Thyroid gland (tissue), 4 donors: ENCODE measurements around the gene CFC1B.
"Not testable (repeated sequence)": the region's sequence is repeated elsewhere in the genome, so short reads cannot be mapped to it uniquely, and the experiment has no call there.

Source experiments
- POLR2A ChIP-seq, 2 donors: fragments of 450-650 bp; IDR thresholded peaks; one replicate each; pipeline ENCODE4 v1.6.1; 2017; ENCODE audit warnings: antibody characterized with exemption in 2 of 2, mild to moderate bottlenecking in 2 of 2, moderate library complexity in 1 of 2
- TF ChIP-seq, protein P1 (sequence below), 6 experiments: fragments of 200-600 bp in 3 of 6; fragments of 450-650 bp in 3 of 6; sonication (generic) in 3 of 6; IDR thresholded peaks; one replicate each; pipeline ENCODE4 v1.5.1; 2016 to 2019; ENCODE audit warnings: antibody characterized with exemption in 6 of 6, mild to moderate bottlenecking in 2 of 6, inconsistent platforms in 1 of 6, moderate library complexity in 1 of 6

DNA sequence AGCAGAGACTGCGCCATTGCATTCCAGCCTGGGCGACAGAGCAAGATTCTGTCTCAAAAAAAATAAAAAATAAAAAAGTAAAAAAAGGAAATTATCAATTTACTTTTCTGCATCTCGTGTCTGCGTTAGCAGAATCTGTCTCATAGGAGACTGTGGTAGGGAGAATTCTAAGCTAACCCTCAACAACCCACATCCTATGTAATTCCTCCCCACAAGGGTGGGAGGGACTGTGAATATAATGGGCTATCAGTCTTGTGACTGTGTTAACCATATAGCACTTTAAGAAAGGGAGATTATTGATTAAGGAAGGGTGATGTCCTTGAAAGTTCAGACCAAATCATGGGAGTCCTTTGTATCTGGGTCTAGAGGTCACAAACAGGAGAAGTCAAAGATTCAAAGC is 45.1 kb downstream of the CFC1B start:
- TF ChIP-seq, protein P1, sequence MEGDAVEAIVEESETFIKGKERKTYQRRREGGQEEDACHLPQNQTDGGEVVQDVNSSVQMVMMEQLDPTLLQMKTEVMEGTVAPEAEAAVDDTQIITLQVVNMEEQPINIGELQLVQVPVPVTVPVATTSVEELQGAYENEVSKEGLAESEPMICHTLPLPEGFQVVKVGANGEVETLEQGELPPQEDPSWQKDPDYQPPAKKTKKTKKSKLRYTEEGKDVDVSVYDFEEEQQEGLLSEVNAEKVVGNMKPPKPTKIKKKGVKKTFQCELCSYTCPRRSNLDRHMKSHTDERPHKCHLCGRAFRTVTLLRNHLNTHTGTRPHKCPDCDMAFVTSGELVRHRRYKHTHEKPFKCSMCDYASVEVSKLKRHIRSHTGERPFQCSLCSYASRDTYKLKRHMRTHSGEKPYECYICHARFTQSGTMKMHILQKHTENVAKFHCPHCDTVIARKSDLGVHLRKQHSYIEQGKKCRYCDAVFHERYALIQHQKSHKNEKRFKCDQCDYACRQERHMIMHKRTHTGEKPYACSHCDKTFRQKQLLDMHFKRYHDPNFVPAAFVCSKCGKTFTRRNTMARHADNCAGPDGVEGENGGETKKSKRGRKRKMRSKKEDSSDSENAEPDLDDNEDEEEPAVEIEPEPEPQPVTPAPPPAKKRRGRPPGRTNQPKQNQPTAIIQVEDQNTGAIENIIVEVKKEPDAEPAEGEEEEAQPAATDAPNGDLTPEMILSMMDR (IDR thresholded peaks at IDR 0.05): not testable (repeated sequence)
- not testable (repeated sequence) for TF ChIP-seq POLR2A (IDR thresholded peaks at IDR 0.05)
